ENCODE results near the gene OR4D1. TPM values are rescaled to one million over a fixed set of nuclear protein-coding genes. Genes with fewer than 3 reads are reported as not detected.
"Not testable (repeated sequence)": the region's sequence is repeated elsewhere in the genome, so short reads cannot be mapped to it uniquely, and the experiment has no call there.

OR4D1 gene
- total RNA-seq, 2 donors from 2014 or later, result not detected

- intact Hi-C loops (cut with DNase I), result no loop called here
- TF ChIP-seq CTCF (IDR thresholded peaks at IDR 0.05), result no peak
- no peak for DNase-seq
Measured at GRCh38 chr17:58119491-58119890, 28.7 kb upstream of the OR4D1 start.

GRCh38 chr17:58120195-58120822 lies 27.9 kb upstream of the OR4D1 start:
- intact Hi-C loops (cut with DNase I), result no loop called here
- no peaks in the 10 kb centered on the region for H3K27me3 ChIP-seq
- H3K4me3 ChIP-seq, result no peak overlapping the region
- H3K27ac ChIP-seq, result no peak overlapping the region
- H3K36me3 ChIP-seq, result no peaks in the 10 kb centered on the region
- peak; percentile 44 for DNase-seq
- no peaks in the 10 kb centered on the region for H3K4me1 ChIP-seq
- no peaks in the 10 kb centered on the region for H3K9me3 ChIP-seq
- no peak for TF ChIP-seq CTCF (IDR thresholded peaks at IDR 0.05)
- no peak overlapping the region for H3K9ac ChIP-seq (ENCODE audit: low read depth in 2 of 2, low read length in 2 of 2)

More at GRCh38 chr17:58119491-58119890, 28.7 kb upstream of the OR4D1 start:
- Histone ChIP-seq H3K4me1 (no peaks in the 10 kb centered on the region), H3K27ac (no peak overlapping the region), H3K4me3 (no peak overlapping the region), H3K36me3 (no peaks in the 10 kb centered on the region), H3K27me3 (no peaks in the 10 kb centered on the region), H3K9me3 (no peaks in the 10 kb centered on the region), H3K9ac (ENCODE audit: low read depth in 2 of 2, low read length in 2 of 2) (no peak overlapping the region)

GRCh38 chr17:58121925-58122324 lies 26.3 kb upstream of the OR4D1 start:
- Histone ChIP-seq H3K4me1 (no peaks in the 10 kb centered on the region), H3K27me3 (no peaks in the 10 kb centered on the region), H3K27ac (no peak overlapping the region), H3K9ac (ENCODE audit: low read depth in 2 of 2, low read length in 2 of 2) (no peak overlapping the region), H3K36me3 (no peaks in the 10 kb centered on the region), H3K9me3 (no peaks in the 10 kb centered on the region), H3K4me3 (no peak overlapping the region)
- intact Hi-C loops (cut with DNase I), result no loop called here
- TF ChIP-seq CTCF (IDR thresholded peaks at IDR 0.05), result no peak
- DNase-seq, result no peak

- no peak overlapping the region for H3K4me3 ChIP-seq
- H3K36me3 ChIP-seq, result no peaks in the 10 kb centered on the region
- no peaks in the 10 kb centered on the region for H3K9me3 ChIP-seq
- TF ChIP-seq CTCF (IDR thresholded peaks at IDR 0.05), result no peak
- H3K27me3 ChIP-seq, result no peaks in the 10 kb centered on the region
- no peaks in the 10 kb centered on the region for H3K4me1 ChIP-seq
- DNase-seq, result no peak
- no peak overlapping the region for H3K27ac ChIP-seq
- no peak overlapping the region for H3K9ac ChIP-seq (ENCODE audit: low read depth in 2 of 2, low read length in 2 of 2)
- intact Hi-C loops (cut with DNase I), result no loop called here
Measured at GRCh38 chr17:58127846-58128245, 20.3 kb upstream of the OR4D1 start.

GRCh38 chr17:58132697-58133096 lies 15.5 kb upstream of the OR4D1 start:
- intact Hi-C loops (cut with DNase I); H3K9me3 ChIP-seq; H3K27ac ChIP-seq; H3K27me3 ChIP-seq; DNase-seq; H3K36me3 ChIP-seq; H3K4me3 ChIP-seq; H3K9ac ChIP-seq (ENCODE audit: low read depth in 2 of 2, low read length in 2 of 2); H3K4me1 ChIP-seq: not testable (repeated sequence)

- H3K36me3 ChIP-seq, result no peaks in the 10 kb centered on the region
- H3K27ac ChIP-seq, result no peak overlapping the region
- no peak overlapping the region for H3K4me3 ChIP-seq
- H3K9me3 ChIP-seq, result no peaks in the 10 kb centered on the region
- no peaks in the 10 kb centered on the region for H3K4me1 ChIP-seq
- intact Hi-C loops (cut with DNase I), result no loop called here
- no peaks in the 10 kb centered on the region for H3K27me3 ChIP-seq
- H3K9ac ChIP-seq (ENCODE audit: low read depth in 2 of 2, low read length in 2 of 2), result no peak overlapping the region
- no peak for TF ChIP-seq CTCF (IDR thresholded peaks at IDR 0.05)
- DNase-seq, result no peak
Measured at GRCh38 chr17:58136669-58137279, 11.4 kb upstream of the OR4D1 start.
